DMS153 (cell line): ENCODE results near the gene EPB41L4B.
A peak's percentile ranks its signal among the peaks of the same experiment; 100 is the strongest.
"Not testable (repeated sequence)": the region's sequence is repeated elsewhere in the genome, so short reads cannot be mapped to it uniquely, and the experiment has no call there.

Experiments used
- DNase-seq: peaks from one replicate; lab custom pipeline; 2025; lab: John Stamatoyannopoulos, UW

The EPB41L4B gene

DNA sequence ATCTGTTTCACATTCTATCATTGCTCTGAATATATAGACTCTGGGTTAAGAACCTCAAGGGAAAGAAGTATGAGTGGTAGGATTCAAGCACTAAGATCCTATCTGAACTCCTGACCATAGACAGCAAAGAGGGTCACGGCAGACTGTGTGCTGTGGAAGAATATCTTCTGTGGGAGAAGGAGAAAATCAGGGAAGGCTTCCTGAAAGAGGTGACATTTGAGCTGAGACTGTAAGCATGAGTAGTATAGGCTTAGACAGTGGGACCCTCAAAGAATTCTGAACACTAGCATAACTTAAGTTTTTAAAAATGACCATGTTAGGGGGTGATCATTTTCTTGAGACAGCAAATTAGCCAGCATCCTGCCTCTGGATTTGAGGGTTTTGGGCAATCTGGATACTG is 157.7 kb downstream of the EPB41L4B start:
- DNase-seq = no peak

DNA sequence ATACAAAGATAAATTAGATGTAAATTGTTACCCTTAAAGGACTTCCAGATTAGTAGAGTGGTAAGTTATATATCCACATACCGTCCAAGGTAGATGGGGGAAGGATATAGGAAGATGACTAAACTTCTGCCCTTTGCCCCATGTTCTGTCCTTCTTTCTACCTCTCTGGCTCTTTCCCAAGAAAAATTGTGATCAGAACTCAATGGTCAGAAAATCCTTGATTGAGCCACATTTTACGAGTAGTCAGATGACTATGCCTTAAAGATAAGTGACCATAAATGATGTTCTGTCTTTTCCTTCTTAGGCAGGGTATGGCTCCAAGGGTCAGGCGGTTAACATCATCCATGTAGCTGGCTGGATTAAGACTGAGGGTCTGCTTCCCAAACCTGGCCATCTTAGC is 158.2 kb downstream of the EPB41L4B start:
- no peak for DNase-seq

DNA sequence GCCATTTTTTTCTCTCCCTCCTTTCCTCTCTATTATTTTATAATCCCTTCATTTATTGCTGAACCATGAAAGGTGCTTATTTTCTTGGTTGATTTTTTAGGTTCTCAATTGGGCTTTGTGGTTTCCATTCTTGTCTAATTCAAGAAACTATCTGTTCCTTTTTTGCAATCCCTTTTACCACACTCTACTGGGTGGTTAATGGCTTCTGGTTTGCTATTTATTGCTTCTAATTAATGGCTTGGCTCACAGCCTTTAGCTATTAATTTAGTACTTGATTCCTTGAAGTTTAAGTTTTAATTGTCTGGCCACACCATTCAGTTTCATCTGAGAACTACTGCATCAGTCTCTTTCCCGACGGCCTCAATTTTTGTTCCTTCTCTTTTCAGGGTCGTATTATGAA is 159.4 kb downstream of the EPB41L4B start:
- DNase-seq = no peak

DNA sequence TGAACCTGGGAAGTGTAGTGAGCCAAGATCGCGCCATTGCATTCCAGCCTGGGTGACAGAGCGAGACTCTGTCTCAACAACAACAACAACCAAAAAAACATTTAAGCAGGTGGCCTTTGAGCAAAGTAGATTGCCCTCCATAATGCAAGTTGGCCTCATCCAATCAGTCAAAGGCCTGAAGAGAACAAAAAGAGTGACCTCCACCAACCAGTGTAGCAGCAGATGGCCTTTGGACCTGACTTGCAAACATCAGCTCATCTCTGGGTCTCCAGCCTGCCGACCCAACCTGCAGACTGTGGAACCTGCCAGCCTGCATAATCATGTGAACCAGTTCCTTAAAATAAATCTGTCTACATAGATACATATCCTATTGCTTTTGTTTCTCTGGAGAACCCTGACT is 161.3 kb downstream of the EPB41L4B start:
- DNase-seq = no peak

DNA sequence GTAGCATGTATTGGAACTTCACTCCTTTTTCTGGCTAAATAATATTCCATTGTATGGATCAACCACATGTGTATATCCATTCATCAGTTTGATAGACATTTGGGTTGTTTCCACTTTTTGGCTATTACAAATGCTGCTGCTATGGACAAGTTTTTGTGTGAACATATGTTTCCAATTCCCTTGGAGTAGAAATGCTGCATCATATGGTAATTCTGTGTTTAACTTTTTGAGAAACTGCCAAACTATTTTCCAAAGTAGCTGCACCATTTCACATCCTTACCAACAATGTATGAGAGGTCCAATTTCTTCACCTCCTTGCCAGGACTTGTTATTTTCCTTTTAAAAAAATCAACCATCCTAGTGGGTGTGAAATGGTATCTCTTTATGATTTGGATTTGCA is 162.2 kb downstream of the EPB41L4B start:
- no peak for DNase-seq

DNA sequence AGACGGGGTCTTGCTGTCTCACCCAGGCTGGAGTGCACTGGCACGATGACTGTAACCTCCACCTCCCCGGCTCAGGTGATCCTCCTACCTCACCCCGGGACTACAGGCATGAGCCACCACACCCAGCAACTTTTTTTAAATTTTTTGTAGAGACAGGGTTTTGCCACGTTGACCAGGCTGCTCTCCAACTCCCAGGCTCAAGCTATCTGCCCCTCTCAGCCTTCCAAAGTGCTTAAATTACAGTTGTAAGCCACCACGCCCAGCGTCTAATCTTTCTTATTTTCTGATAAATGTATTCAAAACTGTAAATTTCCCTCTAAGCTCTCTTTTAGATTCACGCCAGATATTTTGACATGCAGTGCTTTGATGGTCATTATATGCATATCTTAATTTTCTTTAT is 164.2 kb downstream of the EPB41L4B start:
- no peak for DNase-seq

DNA sequence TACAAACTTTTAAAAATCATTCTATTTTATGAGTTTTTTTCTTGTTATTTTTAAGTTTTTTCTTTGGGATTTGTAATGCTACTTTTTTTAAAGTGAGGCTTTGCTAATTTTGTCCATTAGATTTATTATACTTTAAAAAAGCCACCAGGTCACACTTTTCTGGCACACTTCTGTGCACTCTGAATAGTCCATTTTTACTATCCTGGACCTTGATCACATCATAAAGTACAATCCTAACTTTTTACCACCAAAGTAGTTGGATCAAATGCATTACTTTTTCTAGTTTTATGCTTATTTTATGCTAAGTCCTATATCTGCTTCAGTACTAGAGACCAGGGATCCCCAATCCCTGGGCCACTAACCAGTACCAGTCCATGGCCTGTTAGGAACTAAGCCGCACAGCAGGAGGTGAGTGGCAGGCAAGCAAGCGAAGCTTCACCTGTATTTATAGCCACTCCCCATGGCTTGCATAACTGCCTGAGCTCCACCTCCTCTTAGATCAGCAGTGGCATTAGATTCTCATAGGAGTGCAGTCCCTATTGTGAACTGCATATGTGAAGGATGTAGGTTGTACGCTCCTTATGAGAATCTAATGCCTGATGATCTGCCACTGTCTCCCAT is 169.8 kb downstream of the EPB41L4B start:
- DNase-seq = no peak

DNA sequence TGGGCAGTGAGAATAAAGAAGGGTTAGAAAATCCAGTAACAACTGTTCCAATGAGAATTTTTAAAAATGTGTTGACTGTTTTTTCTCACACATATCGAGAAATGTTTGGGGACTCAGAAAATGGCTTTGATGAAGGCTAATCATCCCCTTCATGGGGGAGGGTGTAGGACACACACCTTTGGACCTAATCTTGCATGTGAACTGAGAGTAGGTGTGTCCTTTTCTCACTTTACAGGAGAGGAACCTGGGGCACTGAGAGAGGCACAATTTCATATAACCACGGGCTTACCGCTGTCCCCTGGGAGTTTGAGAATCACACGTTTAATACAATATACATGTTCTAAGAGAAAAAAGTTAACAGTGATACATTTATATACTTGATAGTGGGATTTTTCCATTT is 171.1 kb downstream of the EPB41L4B start:
- no peak for DNase-seq

DNA sequence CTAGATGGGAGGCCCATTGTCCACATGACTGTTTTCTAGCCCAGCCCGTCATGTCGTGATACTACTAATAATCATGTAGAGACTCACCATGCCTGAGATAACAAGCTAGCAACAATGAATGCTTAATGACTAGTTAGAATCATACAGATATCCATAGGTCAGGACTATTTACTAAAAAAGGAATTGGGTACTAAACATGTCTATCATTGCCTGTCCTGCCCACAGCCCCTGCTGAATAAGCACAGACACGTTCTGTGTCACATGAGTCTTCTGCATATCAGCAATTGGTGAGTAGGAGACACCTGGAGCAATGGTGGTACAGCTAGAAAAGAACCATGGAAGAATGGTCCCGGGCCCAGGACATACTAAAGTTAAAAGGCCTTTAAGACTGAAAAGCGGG is 171.8 kb downstream of the EPB41L4B start:
- DNase-seq = no peak

DNA sequence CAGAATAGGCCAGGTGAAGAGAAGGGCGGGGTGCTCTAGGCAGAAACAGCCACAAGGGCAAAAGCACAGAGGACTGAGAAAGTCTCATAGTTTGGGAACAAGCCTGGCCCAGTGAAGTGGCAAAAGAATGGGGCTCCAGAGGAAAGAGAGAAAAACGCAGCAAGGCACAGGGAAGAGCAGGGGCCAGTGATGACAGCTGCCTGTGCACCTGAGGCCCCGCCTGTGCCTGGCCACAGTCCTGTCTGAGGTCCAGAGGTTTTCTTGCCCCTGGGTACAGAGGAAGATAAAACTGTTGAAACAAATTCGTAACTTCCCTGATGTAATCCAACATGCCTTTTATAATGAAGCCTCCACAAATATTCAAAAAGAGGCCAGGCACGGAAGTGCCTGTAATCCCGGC is 175.8 kb downstream of the EPB41L4B start:
- no peak for DNase-seq

DNA sequence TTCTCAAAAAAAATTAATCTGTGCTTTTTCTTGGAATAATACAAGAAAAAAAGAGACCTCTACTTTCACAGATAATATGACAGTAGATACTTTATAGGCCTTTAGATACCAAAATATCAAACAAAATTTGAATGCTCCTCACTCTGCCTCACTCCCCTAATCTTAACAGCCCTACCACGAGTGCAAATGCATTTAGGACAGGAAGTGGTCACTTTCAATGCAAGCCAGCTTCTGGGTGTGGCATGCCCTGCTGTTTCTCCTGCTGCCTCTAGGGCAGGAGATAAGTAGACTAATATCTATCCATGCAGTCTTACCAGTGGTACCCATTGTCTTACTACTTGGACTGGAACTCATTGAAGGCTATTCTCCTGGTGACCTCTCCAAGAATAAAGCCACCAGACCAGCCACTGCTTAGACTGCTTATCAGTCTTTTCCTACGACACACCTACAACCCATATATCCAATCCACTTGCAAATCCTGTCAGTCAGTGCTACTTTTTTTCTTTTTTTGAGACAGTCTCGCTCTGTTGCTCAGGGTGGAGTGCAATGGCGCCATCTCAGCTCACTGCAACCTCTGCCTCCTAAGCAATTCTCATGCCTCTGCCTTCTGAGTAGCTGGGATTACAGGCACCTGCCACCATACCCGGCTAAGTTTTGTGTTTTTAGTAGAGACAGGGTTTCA is 176.8 kb downstream of the EPB41L4B start:
- peak; percentile 57 for DNase-seq

DNA sequence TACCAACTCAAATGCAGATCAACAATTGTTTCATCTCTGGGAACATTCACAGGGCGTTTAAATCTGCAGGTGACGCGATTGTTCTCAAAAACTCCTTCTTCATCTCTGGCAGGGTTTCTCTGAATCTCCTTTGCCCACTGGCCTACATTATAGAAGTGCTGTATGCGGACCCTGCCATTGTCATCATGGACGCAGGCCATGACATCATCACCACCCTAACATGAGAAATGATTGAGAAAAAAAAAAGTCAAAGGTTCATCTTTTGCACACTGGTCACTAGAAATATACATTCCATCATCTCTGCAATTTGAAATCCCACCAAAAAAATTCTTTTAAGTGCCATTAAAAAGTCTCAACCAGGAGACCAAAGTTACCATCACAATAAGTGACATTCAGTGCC is 179.5 kb downstream of the EPB41L4B start:
- DNase-seq = no peak

DNA sequence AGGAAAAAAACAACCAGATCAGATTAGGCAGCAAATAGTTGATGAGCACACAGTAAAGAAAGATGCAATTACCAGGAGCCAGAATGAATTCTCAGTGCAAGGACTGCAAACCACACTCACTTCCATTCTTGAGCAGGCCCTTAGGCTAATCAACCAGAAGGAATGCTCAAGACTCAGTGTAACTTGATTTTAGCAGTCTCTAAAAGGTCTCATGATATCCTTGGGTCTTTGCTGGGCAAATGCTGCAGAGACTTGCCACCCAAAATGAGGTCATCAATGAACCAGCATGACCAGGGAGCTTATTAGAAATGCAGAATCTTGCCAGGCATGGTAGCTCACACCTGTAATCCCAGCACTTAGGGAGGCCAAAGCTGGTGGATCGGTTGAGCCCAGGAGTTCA is 181.0 kb downstream of the EPB41L4B start:
- no peak for DNase-seq

DNA sequence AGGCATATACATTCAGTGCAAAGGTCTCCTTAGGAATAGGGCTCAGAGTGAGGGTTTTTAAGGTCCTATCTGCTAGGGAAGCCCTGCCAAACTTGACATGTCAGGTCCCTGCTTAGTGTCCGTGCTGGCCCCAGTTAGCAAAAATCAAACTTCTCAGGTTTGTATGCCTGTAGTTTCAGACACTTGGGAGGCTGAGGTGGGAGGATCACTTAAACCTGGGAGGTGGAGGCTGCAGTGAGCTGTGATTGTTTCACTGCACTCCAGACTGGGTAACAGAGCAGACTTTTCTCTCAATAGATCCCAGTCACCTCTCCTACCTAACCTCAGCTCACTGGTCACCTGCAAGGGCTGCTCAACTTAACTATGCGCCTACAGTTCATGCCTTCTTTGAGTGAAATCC is 182.4 kb downstream of the EPB41L4B start:
- DNase-seq = no peak

DNA sequence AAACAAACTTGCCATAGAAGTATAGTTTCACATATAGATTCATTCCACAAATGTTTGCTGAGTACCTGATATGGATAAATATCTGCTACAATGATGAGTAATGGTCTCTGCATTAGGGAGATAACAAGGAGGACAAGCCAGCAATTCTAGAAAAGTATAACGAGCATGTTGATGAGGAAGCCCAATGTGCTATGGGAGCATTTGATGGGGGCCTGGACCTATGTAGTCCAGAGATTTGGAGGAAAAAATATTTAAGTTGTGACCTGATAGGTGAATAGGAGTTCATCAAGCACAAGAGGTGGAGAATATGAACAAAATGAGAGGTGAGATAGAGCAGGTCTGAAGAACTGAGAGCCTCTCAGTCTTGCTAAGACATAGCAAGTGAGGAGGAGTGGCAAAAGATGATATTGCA is 186.7 kb downstream of the EPB41L4B start:
- DNase-seq = no peak

DNA sequence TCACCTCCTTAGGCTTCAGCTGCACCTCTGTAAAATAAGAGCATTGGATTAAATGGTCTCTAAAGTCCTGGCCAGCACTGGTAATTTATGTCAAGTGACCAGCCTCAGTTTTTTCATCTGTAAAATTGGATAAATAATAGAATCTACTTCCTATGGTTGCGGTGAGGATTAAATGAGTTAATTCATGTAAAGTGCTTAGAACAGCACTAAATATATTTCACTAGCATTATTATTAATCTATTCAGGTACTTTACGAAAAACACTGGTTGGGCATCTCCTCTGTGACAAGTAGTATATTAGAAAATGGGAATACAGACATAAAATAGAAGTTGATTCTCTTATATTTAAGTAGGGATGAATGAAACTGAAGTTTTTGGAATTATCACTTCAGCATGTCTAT is 187.3 kb downstream of the EPB41L4B start:
- no peak for DNase-seq

DNA sequence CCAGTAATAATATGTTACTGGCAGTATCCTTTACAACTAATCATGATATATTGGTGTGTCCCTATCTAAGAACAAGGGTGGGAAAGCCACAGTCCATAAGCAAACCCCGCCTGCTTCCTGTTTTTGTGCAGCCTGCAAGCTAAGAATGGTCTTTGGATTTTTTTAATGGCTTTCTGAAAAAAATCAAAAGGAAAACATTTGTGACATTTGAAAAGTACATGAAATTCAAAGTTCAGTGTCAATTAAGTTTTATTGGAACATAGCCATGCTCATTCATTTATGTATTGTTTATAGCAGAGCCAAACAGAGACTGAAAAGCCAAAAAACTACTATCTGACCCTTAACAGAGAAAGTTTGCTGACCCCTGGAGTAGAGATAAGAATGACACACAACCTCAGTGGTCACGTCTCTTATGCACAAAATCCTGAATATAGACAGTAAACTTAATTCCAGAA is 188.3 kb downstream of the EPB41L4B start:
- no peak for DNase-seq

DNA sequence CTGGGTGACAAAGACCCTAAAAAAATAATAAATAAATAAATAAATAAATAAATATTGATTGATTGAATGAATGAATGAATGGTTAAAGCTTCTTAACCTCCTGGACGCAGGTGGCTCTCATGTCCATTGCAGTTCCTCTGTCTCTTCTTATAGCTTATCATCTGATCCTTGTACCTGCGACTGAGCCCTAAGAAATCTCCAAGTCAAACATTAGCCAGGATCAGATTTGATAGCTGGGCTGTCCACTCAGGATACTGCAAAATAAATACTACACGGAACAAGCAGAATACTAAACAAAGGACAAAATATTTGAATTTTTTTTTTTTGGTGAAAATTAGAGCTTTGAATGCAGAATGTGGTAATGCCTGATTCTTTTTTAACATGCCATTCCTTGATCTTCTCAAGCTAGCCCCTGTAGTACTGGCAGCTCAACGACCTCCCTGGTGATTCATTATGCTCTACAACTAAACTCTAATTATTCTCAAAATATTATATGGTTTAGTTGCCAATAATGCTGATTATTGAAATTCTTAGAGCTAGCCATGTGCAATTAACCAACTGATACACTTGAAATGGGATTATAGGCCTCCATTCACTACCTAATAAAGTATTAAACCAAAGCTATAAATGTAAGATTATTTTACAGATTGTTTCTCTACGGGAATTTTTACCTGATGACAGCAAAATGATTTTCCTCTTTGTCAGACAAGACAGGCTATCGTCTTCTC is 191.2 kb downstream of the EPB41L4B start:
- no peak for DNase-seq

DNA sequence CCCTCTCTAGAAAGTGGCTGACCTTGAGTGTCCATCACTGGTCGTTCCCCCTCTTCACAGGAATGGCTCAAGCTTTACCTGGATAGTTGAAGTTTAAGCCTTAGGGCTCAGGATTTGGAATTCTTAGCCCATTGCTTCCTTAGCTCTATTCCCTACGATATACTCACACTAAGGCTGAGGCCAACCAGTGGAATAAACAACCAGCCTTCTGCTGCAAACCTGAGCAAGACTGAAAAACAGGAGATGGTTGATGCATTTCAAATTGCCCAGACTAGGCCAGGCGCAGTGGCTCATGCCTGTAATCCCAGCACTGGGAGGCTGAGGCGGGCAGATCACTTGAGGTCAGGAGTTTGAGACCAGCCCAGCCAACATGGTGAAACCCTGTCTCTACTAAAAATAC is 194.2 kb downstream of the EPB41L4B start:
- not testable (repeated sequence) for DNase-seq

DNA sequence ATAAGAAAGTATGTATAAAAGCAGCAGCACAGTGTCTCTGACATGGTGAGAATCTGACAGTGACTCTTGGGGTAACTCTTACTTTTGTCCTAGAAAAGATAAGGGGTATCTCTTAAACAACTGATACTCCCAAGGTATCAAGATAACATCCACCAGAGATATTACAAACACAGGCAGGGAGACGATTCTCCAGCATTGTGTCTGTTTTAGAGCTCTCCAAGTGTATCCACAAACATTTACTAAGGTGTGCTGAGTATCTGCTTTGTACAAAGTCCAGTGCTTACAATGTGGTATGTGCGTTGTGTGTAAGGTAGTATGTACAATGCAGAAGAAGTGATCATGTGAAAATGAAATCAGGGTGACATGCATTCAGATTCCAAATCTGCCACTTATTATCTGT is 196.7 kb downstream of the EPB41L4B start:
- no peak for DNase-seq

DNA sequence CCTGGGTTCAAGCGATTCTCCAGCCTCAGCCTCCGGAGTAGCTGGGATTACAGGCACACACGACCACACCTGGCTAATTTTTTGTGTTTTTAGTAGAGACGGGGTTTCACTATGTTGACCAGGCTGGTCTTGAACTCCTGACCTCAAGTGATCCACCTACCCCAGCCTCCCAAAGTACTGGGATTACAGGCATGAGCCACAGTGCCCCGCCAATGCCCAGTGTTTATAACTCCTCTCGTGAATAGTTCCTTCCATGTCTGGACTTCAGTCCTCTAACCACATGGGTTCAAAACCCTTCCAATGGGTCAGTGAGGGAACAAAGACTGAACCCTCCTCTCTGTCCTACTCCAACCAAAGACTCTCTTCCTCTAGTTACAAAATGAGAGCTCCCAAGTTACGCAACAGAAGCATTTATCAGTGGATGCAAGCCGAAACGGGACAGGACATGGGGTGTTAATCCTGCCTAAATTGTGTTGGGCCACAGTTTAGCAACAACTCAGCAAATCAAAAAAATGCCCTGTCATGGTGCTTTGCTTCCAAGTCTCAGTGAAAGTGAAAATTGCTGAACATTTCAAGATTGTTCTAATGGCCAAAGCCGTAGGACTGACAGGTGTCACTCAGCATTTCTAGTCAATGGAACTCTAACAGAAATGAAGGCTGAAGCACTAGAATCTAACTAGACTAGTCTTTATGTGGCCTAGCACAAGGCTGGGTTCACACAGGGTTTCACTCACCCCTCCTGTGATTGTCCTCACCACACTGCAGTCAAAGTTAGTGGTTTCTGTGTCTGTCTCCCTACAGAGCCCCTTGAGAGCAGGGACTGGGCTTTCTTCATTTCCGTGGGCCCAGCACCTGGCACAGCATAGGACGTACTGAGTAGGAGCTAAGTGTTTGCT is 197.9 kb downstream of the EPB41L4B start:
- DNase-seq = no peak
